ENCODE data around the gene JADE3.

The JADE3 gene

GRCh38 chrX:46912603-46913491 is 626 bp downstream of the JADE3 start:
- TF ChIP-seq CTCF (IDR thresholded peaks at IDR 0.05; ENCODE audit: insufficient read depth, low read depth, low read length, missing control alignments): peak; percentile 59

GRCh38 chrX:46913667-46914066 is 1.4 kb downstream of the JADE3 start:
- peak overlapping the region; percentile 71 for H3K4me3 ChIP-seq (ENCODE audit: low read depth, low read length)
- peak; percentile 21 for DNase-seq (ENCODE audit: low read depth)
- TF ChIP-seq CTCF (IDR thresholded peaks at IDR 0.05; ENCODE audit: insufficient read depth, low read depth, low read length, missing control alignments): no peak

More at GRCh38 chrX:46912603-46913491, 626 bp downstream of the JADE3 start:
- peak; percentile 66 for DNase-seq (ENCODE audit: low read depth)
- H3K4me3 ChIP-seq (ENCODE audit: low read depth, low read length): peak overlapping the region; percentile 71

- no peak for DNase-seq (ENCODE audit: low read depth)
- TF ChIP-seq CTCF (IDR thresholded peaks at IDR 0.05; ENCODE audit: insufficient read depth, low read depth, low read length, missing control alignments): no peak
- H3K4me3 ChIP-seq (ENCODE audit: low read depth, low read length): no peak overlapping the region
Measured at GRCh38 chrX:46916273-46916672, 4.1 kb downstream of the JADE3 start.

GRCh38 chrX:46917622-46918021 is 5.4 kb downstream of the JADE3 start:
- no peak for DNase-seq (ENCODE audit: low read depth)
- TF ChIP-seq CTCF (IDR thresholded peaks at IDR 0.05; ENCODE audit: insufficient read depth, low read depth, low read length, missing control alignments): no peak

GRCh38 chrX:46918434-46918833 is 6.2 kb downstream of the JADE3 start:
- TF ChIP-seq CTCF (IDR thresholded peaks at IDR 0.05; ENCODE audit: insufficient read depth, low read depth, low read length, missing control alignments): no peak
- no peak for DNase-seq (ENCODE audit: low read depth)
- H3K4me3 ChIP-seq (ENCODE audit: low read depth, low read length): no peak overlapping the region

More at GRCh38 chrX:46917622-46918021, 5.4 kb downstream of the JADE3 start:
- H3K4me3 ChIP-seq (ENCODE audit: low read depth, low read length): no peak overlapping the region

GRCh38 chrX:46920235-46920634 is 8.0 kb downstream of the JADE3 start:
- DNase-seq (ENCODE audit: low read depth): no peak
- H3K4me3 ChIP-seq (ENCODE audit: low read depth, low read length): no peak overlapping the region
- TF ChIP-seq CTCF (IDR thresholded peaks at IDR 0.05; ENCODE audit: insufficient read depth, low read depth, low read length, missing control alignments): no peak
